ENCODE data around the gene RALGPS2.

DNA sequence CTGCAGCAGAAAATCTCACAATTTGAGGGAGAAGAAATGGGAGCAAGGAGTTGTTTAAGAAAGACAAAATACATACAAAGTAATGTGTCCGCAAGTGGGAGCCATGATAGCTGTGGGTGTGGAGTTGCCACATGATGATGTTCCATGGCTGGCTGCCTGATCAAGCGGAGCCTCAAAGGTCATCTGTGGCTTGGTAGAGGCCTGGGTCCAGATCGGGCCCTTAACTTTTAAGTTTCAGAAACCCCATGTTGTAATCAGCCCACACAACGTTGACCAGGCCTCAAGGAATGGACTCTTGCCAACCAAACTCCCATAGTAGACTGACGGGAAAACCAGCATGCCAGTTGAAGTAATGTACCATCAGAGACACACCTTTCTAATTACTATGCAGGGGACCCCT, 210.6 kb downstream of the RALGPS2 start:
- TF ChIP-seq GATA2 (CRISPR knock-in tag; IDR thresholded peaks at IDR 0.05) (no peak), USF1 (IDR thresholded peaks at IDR 0.05; ENCODE audit: borderline replicate concordance, low read depth) (no peak)
